Posterior vena cava (tissue), 2 donors: ENCODE data around the gene RTN4RL2. TPM values are rescaled to one million over a fixed set of nuclear protein-coding genes. Genes with fewer than 3 reads are reported as not detected.
"Not testable (repeated sequence)": the region's sequence is repeated elsewhere in the genome, so short reads cannot be mapped to it uniquely, and the experiment has no call there.

Experiments
- DNase-seq: peaks from one replicate; pipeline ENCODE4 v3.0.0-alpha.2; 2020; ENCODE audit warnings: low spot score
- intact Hi-C, 2 donors: fragments of 100-400 bp; cut with DNase I; formaldehyde crosslinking; loops; one replicate each; pipeline versions ENCODE4 v1.14.1 to v1.14.2; 2022 to 2023
- total RNA-seq, 2 donors: library from RNA; stranded (reverse); fragmentation: NEBNext Ultra II Directional; extraction: Animal tissue kit (Norgen Biotek cat#: 25700); gene quantifications; one replicate each; pipeline ENCODE4 v1.2.1, GENCODE V29; 2021
- donor health status: DM: yes; HTN: yes; CAD: no.
- donor health status: DM: yes; HTN: yes; CAD: no.

Gene RTN4RL2
- total RNA-seq, 2 donors from 2014 or later = 2.0 to 2.9 TPM

- DNase-seq = no peak
- intact Hi-C loops = loop anchor here in 1 of 2 donors (1.0 kb wide), 1 partner anchor 19 kb away; no protein-coding TSS in a partner anchor
Observed at GRCh38 chr11:57430952-57431351, 29.4 kb upstream of the RTN4RL2 start.

- no peak for DNase-seq
Observed at GRCh38 chr11:57432149-57432561, 28.2 kb upstream of the RTN4RL2 start.

GRCh38 chr11:57432714-57433163 is 27.6 kb upstream of the RTN4RL2 start:
- no peak for DNase-seq
- intact Hi-C loops = no loop called here

More at GRCh38 chr11:57432149-57432561, 28.2 kb upstream of the RTN4RL2 start:
- intact Hi-C loops = no loop called here

- intact Hi-C loops = no loop called here
- no peak for DNase-seq
Observed at GRCh38 chr11:57434640-57435546, 25.4 kb upstream of the RTN4RL2 start.

- intact Hi-C loops = no loop called here
- no peak for DNase-seq
Observed at GRCh38 chr11:57436031-57436430, 24.3 kb upstream of the RTN4RL2 start.

- intact Hi-C loops = no loop called here
- no peak for DNase-seq
Observed at GRCh38 chr11:57438345-57439285, 21.7 kb upstream of the RTN4RL2 start.

GRCh38 chr11:57439786-57440185 is 20.5 kb upstream of the RTN4RL2 start:
- intact Hi-C loops = no loop called here
- no peak for DNase-seq

- intact Hi-C loops = no loop called here
- DNase-seq = no peak
Observed at GRCh38 chr11:57440744-57441414, 19.4 kb upstream of the RTN4RL2 start.

- DNase-seq = no peak
- intact Hi-C loops = no loop called here
Observed at GRCh38 chr11:57444362-57445121, 15.8 kb upstream of the RTN4RL2 start.

- DNase-seq, intact Hi-C loops: not testable (repeated sequence)
Observed at GRCh38 chr11:57445122-57445394, 15.3 kb upstream of the RTN4RL2 start.

- no peak for DNase-seq
- intact Hi-C loops = no loop called here
Observed at GRCh38 chr11:57446055-57446454, 14.3 kb upstream of the RTN4RL2 start.

- no peak for DNase-seq
- intact Hi-C loops = loop anchor here in 1 of 2 donors (10.0 kb wide), 1 partner anchor 191 kb away; the partner anchor contains the start of gene YPEL4
Observed at GRCh38 chr11:57453543-57454177, 6.7 kb upstream of the RTN4RL2 start.

- peak; percentile 98 for DNase-seq
- intact Hi-C loops = loop anchor here in 1 of 2 donors (10.0 kb wide), 1 partner anchor 188 kb away; the partner anchor contains the start of gene YPEL4
Observed at GRCh38 chr11:57456960-57457642, 3.2 kb upstream of the RTN4RL2 start.

GRCh38 chr11:57457643-57458023 is 2.7 kb upstream of the RTN4RL2 start:
- DNase-seq = no peak
- intact Hi-C loops = loop anchor here (2.0 to 10.0 kb wide), 2 partner anchors 69 to 187 kb away; partner anchors contain the start of gene YPEL4 (in 1 of the 2)

GRCh38 chr11:57458060-57458409 is 2.3 kb upstream of the RTN4RL2 start:
- no peak for DNase-seq
- intact Hi-C loops = loop anchor here (2.0 to 10.0 kb wide), 2 partner anchors 69 to 187 kb away; partner anchors contain the start of gene YPEL4 (in 1 of the 2)

- intact Hi-C loops = loop anchor here (2.0 to 10.0 kb wide), 2 partner anchors 68 to 186 kb away; partner anchors contain the start of gene YPEL4 (in 1 of the 2)
- DNase-seq = no peak
Observed at GRCh38 chr11:57458410-57459163, 1.7 kb upstream of the RTN4RL2 start.
